GM19043 (cell line): ENCODE results near the gene PUM2.

Experiments used
- ATAC-seq: cut with Tn5 transposase; IDR thresholded peaks from one replicate; pipeline ENCODE4 v1.9.1; 2021; ENCODE audit warnings: low read depth; ENCODE audit not compliant: unreplicated experiment

Gene PUM2

GRCh38 chr2:20205069-20205468 is 145.6 kb downstream of the PUM2 start:
- ATAC-seq = no peak

GRCh38 chr2:20203521-20204225 is 147.0 kb downstream of the PUM2 start:
- no peak for ATAC-seq

- no peak for ATAC-seq
Measured at GRCh38 chr2:20203072-20203471, 147.6 kb downstream of the PUM2 start.

- no peak for ATAC-seq
Measured at GRCh38 chr2:20201671-20202070, 149.0 kb downstream of the PUM2 start.

GRCh38 chr2:20200697-20201555 is 149.7 kb downstream of the PUM2 start:
- no peak for ATAC-seq

- ATAC-seq = no peak
Measured at GRCh38 chr2:20199633-20200270, 150.9 kb downstream of the PUM2 start.

GRCh38 chr2:20198796-20199632 is 151.6 kb downstream of the PUM2 start:
- ATAC-seq = no peak
